Activated T-cell treated with anti-CD3 and anti-CD28 coated beads, Interleukin-2, amount 50 U/mL, for 72 hours (primary cell): ENCODE data around the gene SST. TPM values are rescaled to one million over a fixed set of nuclear protein-coding genes. Genes with fewer than 3 reads are reported as not detected.

Source experiments
- ATAC-seq, 2 donors: fragments of 150-1000 bp; cut with Tn5 transposase; replicated peaks in 1 of 2; 2 replicates each; pipeline ENCODE4 v1.10.0; 2021; ENCODE audit warnings: moderate library complexity in 2 of 2, mild to moderate bottlenecking in 1 of 2
- DNase-seq, 2 donors: peaks; one replicate each; pipeline ENCODE4 v3.0.0; 2021 to 2022; ENCODE audit warnings: mixed read lengths in 1 of 2
- H3K27ac Mint-ChIP-seq: one replicate; pipeline ENCODE4 v1.8.0; 2022; ENCODE audit warnings: mild to moderate bottlenecking, moderate library complexity, mixed read lengths
- H3K27me3 Mint-ChIP-seq: one replicate; pipeline ENCODE4 v1.8.0; 2022; ENCODE audit warnings: low read depth, mixed read lengths
- H3K36me3 Mint-ChIP-seq, 2 donors: one replicate each; pipeline ENCODE4 v1.8.0; 2022; ENCODE audit warnings: mixed read lengths in 2 of 2, mild to moderate bottlenecking in 1 of 2; ENCODE audit not compliant: insufficient read depth in 2 of 2
- H3K4me1 Mint-ChIP-seq: one replicate; pipeline ENCODE4 v1.8.0; 2022; ENCODE audit warnings: low read depth, mixed read lengths
- H3K4me3 Mint-ChIP-seq, 2 donors: one replicate each; pipeline ENCODE4 v1.8.0; 2022; ENCODE audit warnings: mild to moderate bottlenecking in 2 of 2, mixed read lengths in 2 of 2, moderate library complexity in 2 of 2
- H3K9me3 Mint-ChIP-seq, 2 donors: one replicate each; pipeline ENCODE4 v1.8.0; 2022; ENCODE audit warnings: mixed read lengths in 2 of 2
- total RNA-seq, 2 donors: library from RNA; stranded (reverse); gene quantifications; one replicate each; pipeline ENCODE4 v1.2.3, GENCODE V29; 2022

Gene SST
- total RNA-seq, 2 donors from 2014 or later: not detected

DNA sequence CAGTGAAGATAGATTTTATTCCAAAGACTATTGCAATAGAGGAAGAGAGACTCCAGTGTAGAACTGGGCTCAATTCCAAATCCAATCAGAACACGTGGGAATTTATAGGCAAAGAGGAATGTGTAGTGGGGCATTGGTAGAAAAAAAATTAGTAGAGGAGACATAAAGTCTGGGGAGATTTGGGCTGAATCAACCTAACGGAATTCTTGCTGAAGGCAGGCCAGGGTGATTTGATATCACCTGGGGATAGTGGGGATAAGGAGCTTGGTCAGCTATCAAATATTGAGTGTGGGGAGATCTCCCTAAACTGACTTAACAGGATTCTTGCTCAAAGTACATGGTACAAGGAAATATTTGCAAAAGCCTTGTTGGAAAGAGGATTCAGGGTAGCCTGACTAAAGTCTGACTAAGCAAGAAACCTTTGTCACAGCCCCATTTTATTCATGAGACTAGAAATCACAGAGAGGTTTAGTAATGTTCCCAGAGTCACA is 29.6 kb downstream of the SST start:
- Mint-ChIP-seq H3K4me3 (no peak overlapping the region), H3K27me3 (peaks cover 60% of the 10 kb centered on the region), H3K36me3 (no peaks in the 10 kb centered on the region), H3K27ac (no peak overlapping the region), H3K4me1 (no peaks in the 10 kb centered on the region), H3K9me3 (no peaks in the 10 kb centered on the region)
- ATAC-seq: no peak
- no peak for DNase-seq

- Mint-ChIP-seq H3K27ac (no peak overlapping the region), H3K4me3 (no peak overlapping the region), H3K9me3 (peaks cover 2 to 3% of the 10 kb centered on the region in 2 donors), H3K36me3 (peaks cover 2 to 4% of the 10 kb centered on the region in 2 donors), H3K4me1 (no peaks in the 10 kb centered on the region), H3K27me3 (peaks cover 59% of the 10 kb centered on the region)
- no peak for ATAC-seq
- no peak for DNase-seq
Measured at GRCh38 chr3:187639927-187640568, 30.1 kb downstream of the SST start.

- H3K9me3 Mint-ChIP-seq: peaks cover 4 to 6% of the 10 kb centered on the region in 2 donors
- peaks cover 6% of the 10 kb centered on the region in 2 donors for H3K36me3 Mint-ChIP-seq
- DNase-seq (no peak), ATAC-seq (no peak)
- no peak overlapping the region for H3K27ac Mint-ChIP-seq
- H3K4me1 Mint-ChIP-seq: no peaks in the 10 kb centered on the region
- peaks cover 71% of the 10 kb centered on the region for H3K27me3 Mint-ChIP-seq
- H3K4me3 Mint-ChIP-seq: no peak overlapping the region
Measured at GRCh38 chr3:187636528-187636927, 33.7 kb downstream of the SST start.

DNA sequence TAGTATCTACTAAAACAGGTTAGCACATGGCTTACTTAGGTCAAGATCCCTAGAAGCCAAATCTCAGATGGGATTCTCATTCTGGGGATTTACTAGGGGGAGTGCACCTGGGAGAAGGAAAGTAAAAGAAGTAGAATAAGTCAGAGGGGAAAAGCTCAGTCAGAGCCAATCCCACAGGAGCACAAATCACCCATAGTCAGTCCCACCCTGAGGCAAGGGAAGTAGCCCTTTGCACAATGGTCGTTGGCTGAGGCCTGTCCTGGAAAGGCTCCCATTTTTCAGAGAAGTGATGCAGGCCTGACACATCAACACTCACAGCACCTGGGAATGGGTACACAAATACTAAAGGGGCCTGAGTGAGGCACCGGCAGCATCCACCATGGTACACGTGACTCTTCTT is 39.8 kb downstream of the SST start:
- peaks cover 55% of the 10 kb centered on the region for H3K27me3 Mint-ChIP-seq
- peaks cover 4 to 6% of the 10 kb centered on the region in 2 donors for H3K9me3 Mint-ChIP-seq
- H3K4me1 Mint-ChIP-seq: no peaks in the 10 kb centered on the region
- ATAC-seq: no peak
- peaks cover 6% of the 10 kb centered on the region in 2 donors for H3K36me3 Mint-ChIP-seq
- H3K27ac Mint-ChIP-seq: no peak overlapping the region
- DNase-seq: no peak
- no peak overlapping the region for H3K4me3 Mint-ChIP-seq

DNA sequence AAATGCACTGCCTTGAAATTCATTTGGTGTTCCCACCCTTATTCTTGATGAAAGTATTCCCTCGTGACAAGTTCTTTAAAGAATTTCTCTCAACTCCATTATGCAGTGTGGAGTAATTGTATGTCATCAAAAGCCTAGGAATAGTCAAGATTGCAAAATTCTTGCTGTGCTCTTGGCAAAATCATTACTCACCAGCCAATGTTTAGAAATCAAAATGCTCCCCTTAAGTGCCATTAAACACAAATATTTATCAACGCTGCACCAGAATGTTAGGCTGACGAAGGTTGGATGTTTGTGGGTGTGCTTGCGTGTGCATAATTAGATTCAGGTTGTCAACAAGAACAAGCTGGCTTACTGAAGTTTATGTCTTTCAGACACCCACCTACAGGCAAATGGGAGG is 40.5 kb downstream of the SST start:
- Mint-ChIP-seq H3K4me3 (no peak overlapping the region), H3K27ac (no peak overlapping the region), H3K9me3 (peaks cover 0 to 1% of the 10 kb centered on the region in 2 donors), H3K36me3 (peaks cover 0 to 1% of the 10 kb centered on the region in 2 donors), H3K27me3 (peaks cover 55% of the 10 kb centered on the region), H3K4me1 (no peaks in the 10 kb centered on the region)
- ATAC-seq: no peak
- DNase-seq: no peak

- ATAC-seq (no peak), DNase-seq (no peak)
- H3K4me3 Mint-ChIP-seq: no peak overlapping the region
- peaks cover 59% of the 10 kb centered on the region for H3K27me3 Mint-ChIP-seq
- H3K36me3 Mint-ChIP-seq: no peaks in the 10 kb centered on the region
- H3K9me3 Mint-ChIP-seq: no peaks in the 10 kb centered on the region
- no peaks in the 10 kb centered on the region for H3K4me1 Mint-ChIP-seq
- no peak overlapping the region for H3K27ac Mint-ChIP-seq
Measured at GRCh38 chr3:187628169-187628568, 42.0 kb downstream of the SST start.

- H3K4me3 Mint-ChIP-seq: no peak overlapping the region
- no peaks in the 10 kb centered on the region for H3K4me1 Mint-ChIP-seq
- H3K27me3 Mint-ChIP-seq: peaks cover 64% of the 10 kb centered on the region
- no peaks in the 10 kb centered on the region for H3K36me3 Mint-ChIP-seq
- H3K27ac Mint-ChIP-seq: no peak overlapping the region
- DNase-seq (no peak), ATAC-seq (no peak)
- H3K9me3 Mint-ChIP-seq: no peaks in the 10 kb centered on the region
Measured at GRCh38 chr3:187626581-187626980, 43.6 kb downstream of the SST start.

GRCh38 chr3:187624588-187624987 is 45.6 kb downstream of the SST start:
- ATAC-seq (no peak), DNase-seq (no peak)
- no peaks in the 10 kb centered on the region for H3K36me3 Mint-ChIP-seq
- H3K4me3 Mint-ChIP-seq: no peak overlapping the region
- H3K27ac Mint-ChIP-seq: no peak overlapping the region
- H3K9me3 Mint-ChIP-seq: no peaks in the 10 kb centered on the region
- peaks cover 49% of the 10 kb centered on the region for H3K27me3 Mint-ChIP-seq
- H3K4me1 Mint-ChIP-seq: no peaks in the 10 kb centered on the region

- no peaks in the 10 kb centered on the region for H3K4me1 Mint-ChIP-seq
- peaks cover 41% of the 10 kb centered on the region for H3K27me3 Mint-ChIP-seq
- DNase-seq: no peak
- no peak overlapping the region for H3K4me3 Mint-ChIP-seq
- H3K9me3 Mint-ChIP-seq: no peaks in the 10 kb centered on the region
- H3K27ac Mint-ChIP-seq: no peak overlapping the region
- ATAC-seq: peak in 1 of 2 donors; percentile 53
- H3K36me3 Mint-ChIP-seq: no peaks in the 10 kb centered on the region
Measured at GRCh38 chr3:187623285-187623814, 46.8 kb downstream of the SST start.

GRCh38 chr3:187621881-187622280 is 48.3 kb downstream of the SST start:
- H3K27ac Mint-ChIP-seq: no peak overlapping the region
- H3K36me3 Mint-ChIP-seq: no peaks in the 10 kb centered on the region
- peaks cover 39% of the 10 kb centered on the region for H3K27me3 Mint-ChIP-seq
- no peaks in the 10 kb centered on the region for H3K4me1 Mint-ChIP-seq
- H3K4me3 Mint-ChIP-seq: no peak overlapping the region
- no peaks in the 10 kb centered on the region for H3K9me3 Mint-ChIP-seq
- DNase-seq (no peak), ATAC-seq (no peak)

- Mint-ChIP-seq H3K36me3 (no peaks in the 10 kb centered on the region), H3K4me1 (no peaks in the 10 kb centered on the region), H3K27me3 (peaks cover 29% of the 10 kb centered on the region), H3K9me3 (no peaks in the 10 kb centered on the region), H3K27ac (no peak overlapping the region), H3K4me3 (no peak overlapping the region)
- no peak for ATAC-seq
- no peak for DNase-seq
Measured at GRCh38 chr3:187619461-187619860, 50.7 kb downstream of the SST start.
